Kidney epithelial cell (primary cell): ENCODE results near the gene TBC1D22A. TPM values are rescaled to one million over a fixed set of nuclear protein-coding genes. Genes with fewer than 3 reads are reported as not detected.

Experiments used
- DNase-seq: peaks from one replicate; pipeline ENCODE4 v3.0.0-alpha.2; 2010; ENCODE audit warnings: low read depth
- H3K27me3 ChIP-seq: 2 replicates; pipeline ENCODE4 v1.6.0; 2011; ENCODE audit warnings: low read length; ENCODE audit not compliant: control insufficient read depth, insufficient read depth
- H3K36me3 ChIP-seq: 2 replicates; pipeline ENCODE4 v1.5.1; 2011; ENCODE audit warnings: low read length; ENCODE audit not compliant: control insufficient read depth, insufficient read depth
- H3K4me3 ChIP-seq: 2 replicates; pipeline ENCODE4 v1.5.1; 2011; ENCODE audit warnings: low read depth, mild to moderate bottlenecking, control low read depth, low read length
- CTCF ChIP-seq: IDR thresholded peaks from 2 replicates; pipeline ENCODE4 v1.5.1; 2011; ENCODE audit warnings: mild to moderate bottlenecking, moderate library complexity, low read length, control low read depth, inconsistent platforms; ENCODE audit not compliant: insufficient read depth, poor library complexity, severe bottlenecking
- total RNA-seq: library from RNA; depleted of rRNA; stranded (reverse); fragments of >200 nt; gene quantifications from 2 replicates; pipeline ENCODE4 v1.2.3, GENCODE V29; 2015

The TBC1D22A gene
- total RNA-seq, 1 donor from 2014 or later: 25.7 TPM

- H3K4me3 ChIP-seq: no peak overlapping the region
- TF ChIP-seq CTCF: no peak
- no peaks in the 10 kb centered on the region for H3K36me3 ChIP-seq
- no peaks in the 10 kb centered on the region for H3K27me3 ChIP-seq
- no peak for DNase-seq
Observed at GRCh38 chr22:46735747-46736608, 26.5 kb upstream of the TBC1D22A start.

GRCh38 chr22:46736705-46737104, 25.7 kb upstream of the TBC1D22A start:
- no peak for DNase-seq
- Histone ChIP-seq H3K4me3 (peak overlapping the region; percentile 72), H3K36me3 (no peaks in the 10 kb centered on the region), H3K27me3 (no peaks in the 10 kb centered on the region)
- no peak for TF ChIP-seq CTCF

- TF ChIP-seq CTCF: no peak
- DNase-seq: no peak
- Histone ChIP-seq H3K4me3 (peak overlapping the region; percentile 72), H3K27me3 (no peaks in the 10 kb centered on the region), H3K36me3 (no peaks in the 10 kb centered on the region)
Observed at GRCh38 chr22:46737105-46737975, 25.1 kb upstream of the TBC1D22A start.

GRCh38 chr22:46737976-46738646, 24.3 kb upstream of the TBC1D22A start, which contains the start of gene CERK:
CERK (minus strand) TSS chr22:46738252; CDS start chr22:46738148, 104 bp downstream.
- Histone ChIP-seq H3K36me3 (no peaks in the 10 kb centered on the region), H3K27me3 (no peaks in the 10 kb centered on the region), H3K4me3 (peak within 1 kb of the TSS; percentile 72)
- DNase-seq: no peak
- TF ChIP-seq CTCF: no peak

GRCh38 chr22:46738647-46739093, 23.8 kb upstream of the TBC1D22A start:
- no peak for DNase-seq
- no peak for TF ChIP-seq CTCF

More at GRCh38 chr22:46738647-46739093, 23.8 kb upstream of the TBC1D22A start:
- Histone ChIP-seq H3K27me3 (no peaks in the 10 kb centered on the region), H3K4me3 (peak overlapping the region; percentile 72), H3K36me3 (no peaks in the 10 kb centered on the region)
